OCI-LY3 (cell line): ENCODE results near the gene OCRL.

ENCODE experiments used
- CTCF ChIP-seq: fragments of 200-600, 300-600 bp; sonication (generic); IDR thresholded peaks from 2 replicates; pipeline ENCODE4 v1.5.1; 2014; ENCODE audit warnings: antibody characterized with exemption, low read length, low read depth
- EZH2phosphoT487 ChIP-seq: fragments of 200-600 bp; shearing (Covaris generic); IDR thresholded peaks from 2 replicates; pipeline ENCODE4 v1.6.1; 2018; ENCODE audit warnings: antibody characterized with exemption, mixed run types, low read depth

- TF ChIP-seq CTCF (no peak), EZH2phosphoT487 (no peak)
These were observed 5.1 kb upstream of the OCRL start for GRCh38 chrX:129534816-129535578.
